Osteoblast (primary cell): ENCODE measurements around the gene SESN3. TPM values are rescaled to one million over a fixed set of nuclear protein-coding genes. Genes with fewer than 3 reads are reported as not detected.
A peak's percentile ranks its signal among the peaks of the same experiment; 100 is the strongest.

ENCODE experiments used
- DNase-seq: peaks from one replicate; pipeline ENCODE4 v3.0.0; 2011; ENCODE audit warnings: low spot score, mixed read lengths; ENCODE audit not compliant: insufficient read length; ENCODE audit errors: missing footprints
- H2AFZ ChIP-seq: 2 replicates; pipeline ENCODE4 v1.6.0; 2011; ENCODE audit warnings: mild to moderate bottlenecking, low read length
- H3K27ac ChIP-seq: 2 replicates; pipeline ENCODE4 v1.5.1; 2011; ENCODE audit warnings: mild to moderate bottlenecking, low read depth, low read length, moderate library complexity
- H3K27me3 ChIP-seq: 2 replicates; pipeline ENCODE4 v1.6.0; 2012; ENCODE audit warnings: mild to moderate bottlenecking, control low read depth, inconsistent platforms, low read length, moderate library complexity; ENCODE audit not compliant: insufficient read depth
- H3K36me3 ChIP-seq: 2 replicates; pipeline ENCODE4 v1.5.1; 2011; ENCODE audit warnings: mild to moderate bottlenecking, low read length, control low read depth, moderate library complexity; ENCODE audit not compliant: insufficient read depth
- H3K4me1 ChIP-seq: 2 replicates; pipeline ENCODE4 v1.5.1; 2011; ENCODE audit warnings: mild to moderate bottlenecking, low read length, control low read depth, moderate library complexity; ENCODE audit not compliant: insufficient read depth
- H3K4me2 ChIP-seq: 2 replicates; pipeline ENCODE4 v1.6.0; 2011; ENCODE audit warnings: mild to moderate bottlenecking, low read length; ENCODE audit not compliant: insufficient read depth
- H3K4me3 ChIP-seq: fragments of 200-600 bp; sonication (generic); 3 replicates; pipeline ENCODE4 v1.5.1; 2012; ENCODE audit warnings: mild to moderate bottlenecking, low read length, inconsistent platforms; ENCODE audit not compliant: insufficient read depth
- H3K79me2 ChIP-seq: 2 replicates; pipeline ENCODE4 v1.6.0; 2012; ENCODE audit warnings: mild to moderate bottlenecking, low read length, control low read depth, inconsistent platforms; ENCODE audit not compliant: insufficient read depth
- H3K9me3 ChIP-seq: 2 replicates; pipeline ENCODE4 v1.5.1; 2011; ENCODE audit warnings: low read depth, low read length, control low read depth
- H4K20me1 ChIP-seq: 2 replicates; pipeline ENCODE4 v1.6.0; 2012; ENCODE audit warnings: mild to moderate bottlenecking, low read length, control low read depth; ENCODE audit not compliant: insufficient read depth
- total RNA-seq: library from RNA; depleted of rRNA; stranded (reverse); fragments of >200 nt; gene quantifications from 2 replicates; pipeline ENCODE4 v1.2.3, GENCODE V29; 2012
- TF ChIP-seq, protein P1 (sequence below): IDR thresholded peaks from 2 replicates; pipeline ENCODE4 v1.5.1; 2011; ENCODE audit warnings: mild to moderate bottlenecking, low read depth, low read length, moderate library complexity; ENCODE audit errors: extremely low read depth

SESN3 gene
- total RNA-seq, 1 donor: 24.6 TPM

DNA sequence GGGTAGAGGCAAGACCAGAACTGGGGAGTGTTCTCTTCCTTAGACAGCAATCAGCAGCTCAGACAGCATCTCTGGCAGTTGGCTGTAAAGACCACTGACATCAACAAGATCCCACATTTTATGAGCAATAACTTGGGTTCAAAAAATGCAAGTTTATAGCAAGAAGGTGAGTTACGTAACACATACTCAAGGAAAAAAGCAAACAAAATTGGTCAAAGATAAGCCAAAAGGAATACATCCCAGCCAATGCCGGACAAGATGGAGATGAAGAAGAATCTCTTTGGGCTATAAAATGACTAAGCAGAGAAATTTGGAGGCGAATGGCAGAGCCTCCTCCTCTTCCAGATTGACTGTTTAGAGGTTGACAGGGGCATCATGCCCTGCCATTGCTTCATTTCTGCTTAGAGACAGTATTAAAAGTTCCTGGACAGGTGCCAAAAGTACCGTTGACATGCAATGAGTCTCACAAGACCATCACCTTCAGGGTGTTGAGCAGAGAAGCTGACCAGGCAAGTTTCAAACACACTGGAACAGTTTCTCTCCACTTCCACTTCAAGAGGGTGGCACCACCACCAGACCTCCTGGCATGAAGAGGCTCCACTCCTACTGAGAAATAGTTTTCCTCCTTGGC lies 85.5 kb downstream of the SESN3 start:
- H3K4me2 ChIP-seq: no peak overlapping the region
- H2AFZ ChIP-seq: no peak overlapping the region
- TF ChIP-seq, protein P1, sequence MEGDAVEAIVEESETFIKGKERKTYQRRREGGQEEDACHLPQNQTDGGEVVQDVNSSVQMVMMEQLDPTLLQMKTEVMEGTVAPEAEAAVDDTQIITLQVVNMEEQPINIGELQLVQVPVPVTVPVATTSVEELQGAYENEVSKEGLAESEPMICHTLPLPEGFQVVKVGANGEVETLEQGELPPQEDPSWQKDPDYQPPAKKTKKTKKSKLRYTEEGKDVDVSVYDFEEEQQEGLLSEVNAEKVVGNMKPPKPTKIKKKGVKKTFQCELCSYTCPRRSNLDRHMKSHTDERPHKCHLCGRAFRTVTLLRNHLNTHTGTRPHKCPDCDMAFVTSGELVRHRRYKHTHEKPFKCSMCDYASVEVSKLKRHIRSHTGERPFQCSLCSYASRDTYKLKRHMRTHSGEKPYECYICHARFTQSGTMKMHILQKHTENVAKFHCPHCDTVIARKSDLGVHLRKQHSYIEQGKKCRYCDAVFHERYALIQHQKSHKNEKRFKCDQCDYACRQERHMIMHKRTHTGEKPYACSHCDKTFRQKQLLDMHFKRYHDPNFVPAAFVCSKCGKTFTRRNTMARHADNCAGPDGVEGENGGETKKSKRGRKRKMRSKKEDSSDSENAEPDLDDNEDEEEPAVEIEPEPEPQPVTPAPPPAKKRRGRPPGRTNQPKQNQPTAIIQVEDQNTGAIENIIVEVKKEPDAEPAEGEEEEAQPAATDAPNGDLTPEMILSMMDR: no peak
- no peaks in the 10 kb centered on the region for H3K79me2 ChIP-seq
- H4K20me1 ChIP-seq: no peaks in the 10 kb centered on the region
- H3K4me3 ChIP-seq: no peak overlapping the region
- H3K27ac ChIP-seq: no peak overlapping the region
- H3K9me3 ChIP-seq: no peaks in the 10 kb centered on the region
- H3K4me1 ChIP-seq: peaks cover 67% of the 10 kb centered on the region
- no peaks in the 10 kb centered on the region for H3K36me3 ChIP-seq
- H3K27me3 ChIP-seq: no peaks in the 10 kb centered on the region
- DNase-seq: no peak

DNA sequence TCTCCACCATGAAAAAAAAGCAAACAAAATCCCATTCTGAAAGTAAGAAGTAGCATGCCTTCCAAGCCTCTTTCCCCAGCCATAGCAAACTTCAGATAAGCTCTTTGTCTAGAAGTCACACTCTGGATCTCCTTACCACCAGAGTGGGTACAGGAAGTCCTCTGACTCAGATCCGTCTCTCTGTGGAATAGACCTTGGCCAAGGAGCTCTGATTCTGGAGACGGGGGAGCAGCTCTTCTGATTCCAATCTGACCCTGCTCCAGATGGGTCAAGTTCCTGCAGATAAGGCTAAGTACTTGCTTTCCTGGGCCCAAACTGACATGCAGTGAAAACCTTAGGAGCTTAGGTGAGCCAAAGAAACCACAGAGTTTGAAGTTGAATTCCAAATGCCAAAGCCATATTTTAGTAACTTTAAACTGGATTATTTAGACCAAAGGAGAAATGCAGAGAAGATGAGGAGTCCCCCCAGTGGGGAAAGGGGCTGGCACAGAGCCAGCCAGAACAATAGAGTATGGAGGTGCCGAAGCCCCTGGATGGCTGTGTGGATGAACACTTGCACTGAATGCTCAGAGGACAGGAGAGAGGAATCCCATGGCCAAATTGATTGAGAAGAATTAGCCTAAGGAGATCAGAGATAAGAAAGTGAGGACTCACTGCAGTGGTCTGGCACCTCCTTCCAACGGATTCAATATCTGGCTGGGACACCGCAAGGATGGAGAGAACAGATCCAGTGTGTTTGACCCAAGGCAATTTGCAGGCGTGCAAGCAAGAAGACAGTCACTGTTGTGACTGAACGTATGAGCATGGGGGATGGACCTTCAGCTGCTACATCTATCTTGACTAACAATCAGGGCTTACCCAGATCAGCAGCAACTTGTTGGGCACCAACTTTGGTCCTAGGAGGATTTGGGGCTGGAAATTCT lies 86.4 kb downstream of the SESN3 start:
- DNase-seq: no peak
- TF ChIP-seq, protein P1: no peak
- peaks cover 66% of the 10 kb centered on the region for H3K4me1 ChIP-seq

GRCh38 chr11:95143106-95143681 lies 87.8 kb downstream of the SESN3 start:
- H4K20me1 ChIP-seq: no peaks in the 10 kb centered on the region
- H2AFZ ChIP-seq: no peak overlapping the region
- TF ChIP-seq, protein P1: no peak
- H3K27ac ChIP-seq: peak overlapping the region; percentile 94
- no peak overlapping the region for H3K4me3 ChIP-seq
- H3K27me3 ChIP-seq: no peaks in the 10 kb centered on the region
- H3K9me3 ChIP-seq: no peaks in the 10 kb centered on the region
- peak overlapping the region; percentile 60 for H3K4me2 ChIP-seq
- DNase-seq: peak; percentile 90
- no peaks in the 10 kb centered on the region for H3K36me3 ChIP-seq
- peaks cover 60% of the 10 kb centered on the region for H3K4me1 ChIP-seq
- no peaks in the 10 kb centered on the region for H3K79me2 ChIP-seq

More for the DNA sequence above, 86.4 kb downstream of the SESN3 start:
- H2AFZ ChIP-seq: no peak overlapping the region
- peak overlapping the region; percentile 42 for H3K27ac ChIP-seq
- no peaks in the 10 kb centered on the region for H4K20me1 ChIP-seq
- no peaks in the 10 kb centered on the region for H3K36me3 ChIP-seq
- no peaks in the 10 kb centered on the region for H3K9me3 ChIP-seq
- no peaks in the 10 kb centered on the region for H3K79me2 ChIP-seq
- H3K4me3 ChIP-seq: no peak overlapping the region
- H3K27me3 ChIP-seq: no peaks in the 10 kb centered on the region
- H3K4me2 ChIP-seq: peak overlapping the region; percentile 34

- no peaks in the 10 kb centered on the region for H4K20me1 ChIP-seq
- DNase-seq: peak; percentile 69
- H2AFZ ChIP-seq: no peak overlapping the region
- H3K4me3 ChIP-seq: no peak overlapping the region
- H3K79me2 ChIP-seq: no peaks in the 10 kb centered on the region
- H3K27ac ChIP-seq: peak overlapping the region; percentile 94
- no peaks in the 10 kb centered on the region for H3K27me3 ChIP-seq
- H3K4me2 ChIP-seq: peak overlapping the region; percentile 43
- no peaks in the 10 kb centered on the region for H3K9me3 ChIP-seq
- H3K36me3 ChIP-seq: no peaks in the 10 kb centered on the region
- TF ChIP-seq, protein P1: no peak
- H3K4me1 ChIP-seq: peaks cover 53% of the 10 kb centered on the region
Observed at GRCh38 chr11:95142431-95142830, 88.6 kb downstream of the SESN3 start.
